Dedifferentiated amniotic fluid mesenchymal stem cell (primary cell): Measurements from ENCODE around the gene RAD51B.

Source experiments
- DNase-seq: peaks from one replicate; pipeline ENCODE4 v3.0.0-alpha.2; 2016; ENCODE audit errors: extremely low spot score

Gene RAD51B

DNA sequence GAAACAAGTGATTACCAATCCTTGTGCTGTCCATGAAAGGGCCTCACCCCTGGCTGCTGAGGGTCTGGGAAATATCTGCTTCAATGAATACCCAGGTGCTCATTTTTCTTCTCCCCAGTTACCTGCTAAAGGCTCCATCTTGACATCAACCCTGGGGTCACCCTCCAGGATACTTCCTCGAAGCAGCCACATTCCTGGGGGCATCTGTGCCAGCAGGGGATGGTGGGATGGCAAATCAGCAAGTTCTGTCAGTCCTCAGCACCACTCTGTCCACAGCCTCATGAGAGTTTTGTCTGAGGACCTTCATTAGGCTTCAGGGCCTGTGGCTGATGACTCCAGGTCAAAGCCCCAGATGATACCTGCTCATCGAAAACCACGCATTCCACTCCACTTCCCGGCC lies 848.4 kb downstream of the RAD51B start:
- no peak for DNase-seq

DNA sequence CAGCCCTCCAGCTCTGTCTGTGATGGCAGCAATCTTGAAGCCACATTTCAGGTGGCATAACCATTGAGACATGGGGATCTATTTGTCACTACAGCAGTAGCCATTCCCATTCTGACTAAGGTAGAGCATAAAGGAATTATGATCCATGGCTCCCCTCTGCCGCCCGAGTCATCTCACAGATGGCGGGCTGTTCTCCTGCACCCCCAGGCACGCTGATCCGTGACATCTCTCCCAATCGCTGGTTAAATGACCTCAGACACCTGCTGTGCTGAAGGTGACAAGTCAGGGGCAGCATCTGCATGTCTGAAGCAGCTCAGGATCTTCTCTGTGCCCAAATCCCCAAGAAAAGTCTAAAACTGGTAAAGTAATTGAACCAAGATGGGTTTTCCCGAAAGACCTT lies 849.0 kb downstream of the RAD51B start:
- no peak for DNase-seq

DNA sequence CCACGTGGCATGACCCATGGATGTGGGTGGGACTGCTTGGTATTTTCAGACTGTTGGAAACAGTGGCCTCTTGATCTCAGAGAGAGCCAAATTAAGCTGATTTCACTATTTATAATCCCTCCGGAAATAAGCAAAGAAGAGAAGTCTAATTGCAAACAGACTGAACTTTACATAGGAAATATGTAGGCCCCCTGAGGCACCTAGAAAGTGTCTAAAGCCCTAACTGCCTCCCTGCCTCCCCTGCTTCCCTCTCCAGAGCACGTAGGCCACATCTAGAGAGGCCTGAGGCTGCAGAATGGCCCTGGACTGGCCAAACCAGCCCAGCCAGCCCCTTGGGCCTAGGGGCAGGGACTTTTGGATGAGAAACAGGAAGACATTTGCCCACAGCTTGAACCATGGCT lies 849.5 kb downstream of the RAD51B start:
- DNase-seq, result no peak

DNA sequence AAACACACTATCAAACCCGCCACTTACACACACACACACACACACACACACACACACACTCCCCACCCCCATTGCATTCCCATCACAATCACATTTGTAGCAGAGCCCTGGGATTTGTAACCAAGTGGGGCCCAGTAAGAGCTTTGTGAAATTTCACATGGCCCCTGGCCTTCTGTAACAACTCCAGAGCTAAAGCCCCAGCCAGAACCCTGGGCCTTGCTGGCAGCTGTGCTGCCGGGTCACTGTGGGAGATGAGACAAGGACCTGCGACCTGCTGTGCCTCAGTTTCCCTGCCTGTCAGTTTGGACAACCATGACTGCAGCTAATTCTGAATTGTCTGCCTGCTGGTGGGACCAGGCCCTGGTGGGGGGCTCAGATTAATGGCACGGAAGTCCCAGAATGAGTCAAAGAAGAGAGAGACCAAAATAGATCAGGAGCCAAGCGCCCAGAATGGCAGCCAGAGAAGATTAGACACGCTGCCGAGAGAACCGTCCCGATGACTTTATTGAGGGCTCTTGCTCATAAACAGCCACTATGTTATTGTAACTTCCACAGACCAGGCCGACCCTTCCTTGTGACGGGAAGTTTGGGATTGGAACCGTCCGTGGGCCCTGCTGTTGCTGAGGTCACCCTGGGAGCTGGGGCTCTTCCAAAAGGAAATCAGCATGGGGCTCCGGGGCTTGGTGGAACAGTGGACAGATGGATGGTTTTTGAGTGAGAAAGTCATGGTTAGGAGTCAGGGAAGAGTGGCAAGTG lies 850.2 kb downstream of the RAD51B start:
- DNase-seq, result no peak

DNA sequence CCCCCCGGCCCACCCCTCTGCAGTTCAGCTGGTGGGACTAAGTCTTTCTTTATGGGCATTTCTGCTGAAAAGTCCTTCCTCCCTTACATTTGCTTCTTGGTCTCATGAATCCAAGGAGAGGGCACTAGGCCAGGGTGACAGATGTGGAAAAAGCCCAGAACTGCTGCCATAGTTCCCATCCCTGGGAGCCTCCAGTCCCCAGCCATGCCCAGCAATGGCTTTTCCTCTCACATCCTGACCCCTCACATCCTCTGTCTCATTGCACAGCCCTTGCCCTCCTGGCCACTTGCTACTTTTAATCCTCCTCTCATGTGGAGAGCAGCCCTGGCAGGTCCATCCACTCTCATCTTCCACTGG lies 850.8 kb downstream of the RAD51B start:
- DNase-seq, result no peak

DNA sequence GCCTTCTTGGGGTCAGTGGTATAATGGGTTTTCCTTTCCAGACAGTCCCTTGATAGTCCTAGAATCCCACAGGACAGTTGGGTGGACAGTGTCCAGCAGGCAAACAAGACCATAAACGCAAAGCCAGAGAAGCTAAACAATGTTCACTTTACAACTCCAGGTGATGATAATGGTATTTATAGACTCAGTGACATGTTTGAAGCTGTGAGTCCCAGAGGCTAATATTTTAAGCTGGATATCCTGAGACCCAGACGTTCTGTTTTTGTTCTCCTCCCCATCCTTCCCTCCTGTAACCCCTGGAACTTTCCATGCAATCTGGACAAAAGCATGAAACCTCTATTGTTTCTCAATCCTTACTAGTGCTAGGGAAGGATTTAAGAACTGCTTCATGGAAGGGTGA lies 852.3 kb downstream of the RAD51B start:
- DNase-seq, result no peak

DNA sequence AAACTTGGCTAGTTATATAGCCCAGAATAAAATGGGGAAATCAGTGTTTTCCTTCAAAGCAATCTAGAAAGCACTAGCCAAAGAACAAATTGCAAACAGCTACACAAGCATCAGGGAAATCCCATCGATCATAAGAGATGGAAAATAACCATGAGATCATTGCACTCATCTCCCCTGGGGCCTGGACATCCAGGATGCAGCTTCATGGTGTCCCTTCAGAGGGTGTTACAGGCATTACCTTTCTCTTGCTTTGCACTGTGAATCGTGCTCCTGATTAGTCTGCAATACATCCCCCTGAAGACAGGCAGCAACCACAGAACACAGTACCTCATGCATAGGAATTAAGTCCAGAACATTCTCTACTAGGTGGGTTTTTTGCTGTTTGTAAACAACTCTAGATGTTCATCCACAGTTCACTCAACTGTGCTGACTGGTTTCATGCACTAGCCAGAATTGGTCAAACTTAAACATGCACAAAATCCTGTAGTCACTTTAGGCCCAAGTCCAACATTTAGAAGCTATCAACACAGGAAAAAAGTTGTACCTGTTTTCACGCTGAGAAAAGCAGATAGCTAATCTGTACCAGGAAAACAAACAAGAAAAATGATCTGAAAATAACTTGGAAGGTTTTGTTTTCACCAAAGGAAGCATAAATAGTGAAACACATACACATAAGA lies 853.2 kb downstream of the RAD51B start:
- DNase-seq, result no peak

DNA sequence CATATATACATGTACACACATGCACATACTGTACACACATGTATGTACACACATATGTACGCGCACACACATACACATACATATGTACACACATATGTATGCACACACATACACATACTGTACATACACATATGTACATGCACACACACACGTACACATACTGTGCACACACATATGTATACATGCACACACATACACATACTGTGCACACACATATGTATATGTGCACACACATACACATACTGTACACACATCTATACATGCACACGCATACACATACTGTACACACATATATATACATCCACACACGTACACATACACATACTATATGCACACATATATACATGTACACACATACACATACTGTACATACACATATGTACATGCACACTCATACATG lies 853.9 kb downstream of the RAD51B start:
- no peak for DNase-seq

DNA sequence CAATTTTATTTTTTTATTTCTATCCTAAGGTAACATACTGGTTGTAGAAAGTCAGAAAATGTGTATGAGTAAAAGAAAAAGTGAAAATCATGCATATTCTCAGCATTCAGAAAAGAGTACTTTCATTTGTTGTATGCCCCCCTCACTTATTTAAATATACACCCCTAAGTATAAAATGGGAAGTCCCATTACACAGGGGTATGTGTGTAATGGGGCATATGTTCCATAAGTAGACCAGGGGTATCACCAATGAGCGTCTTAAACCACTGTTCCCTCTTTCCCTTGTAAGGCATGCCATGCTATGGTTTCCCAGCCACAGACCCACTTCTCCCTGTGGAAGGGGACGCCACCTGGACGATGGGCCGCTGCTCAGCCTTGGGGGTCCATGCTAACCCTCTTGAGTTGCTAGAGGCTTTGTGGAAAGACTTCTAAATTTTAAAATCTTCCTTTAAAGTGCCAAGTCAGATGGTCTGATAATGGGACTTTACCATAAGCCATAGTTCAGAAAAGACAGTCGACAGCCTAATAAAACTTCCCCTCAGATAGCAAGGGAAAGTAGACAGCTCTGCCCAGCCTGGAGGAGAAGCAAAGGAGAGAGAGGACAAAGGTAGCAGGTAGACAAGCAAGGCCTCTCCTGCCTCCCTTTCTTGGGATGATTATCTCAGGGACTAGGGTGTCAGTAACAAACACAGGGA lies 855.1 kb downstream of the RAD51B start:
- DNase-seq, result no peak

DNA sequence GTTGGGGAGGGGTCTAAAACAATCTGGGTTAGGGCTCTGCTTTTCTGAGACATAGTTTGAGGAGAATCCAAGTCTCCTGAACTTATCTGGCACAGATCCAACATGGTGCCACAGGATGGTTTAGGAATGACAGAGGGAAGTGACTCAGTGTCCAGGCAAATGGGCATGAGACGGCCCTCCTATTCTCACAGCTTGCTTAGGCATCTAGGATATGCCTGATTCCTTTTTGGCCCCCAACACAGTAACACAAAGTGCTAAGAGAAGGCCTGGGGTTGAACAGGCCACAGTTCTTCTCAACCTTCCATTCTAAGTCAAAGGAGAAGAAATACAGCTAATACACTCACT lies 855.6 kb downstream of the RAD51B start:
- no peak for DNase-seq

DNA sequence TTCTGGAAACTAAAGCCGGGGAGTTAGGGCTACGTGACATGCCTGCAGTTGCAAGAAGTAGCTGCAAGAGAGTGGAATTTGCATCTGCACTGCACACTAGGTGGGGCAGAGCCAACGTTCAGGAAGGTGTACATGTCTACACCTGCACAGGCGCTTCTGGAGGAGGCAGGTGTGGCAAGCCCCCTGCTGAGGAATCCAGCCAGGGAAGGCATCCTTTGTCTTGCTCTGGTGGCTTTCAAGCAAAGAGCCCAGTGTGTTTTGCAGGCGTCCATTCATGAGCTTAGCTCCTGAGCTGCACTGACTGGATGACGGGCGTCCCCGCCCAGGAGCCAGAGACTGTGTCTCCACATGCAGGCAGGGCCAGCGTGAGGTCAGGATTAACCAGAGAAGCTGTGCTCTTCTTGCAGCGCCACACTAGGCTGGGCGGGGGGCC lies 856.9 kb downstream of the RAD51B start:
- DNase-seq, result no peak

DNA sequence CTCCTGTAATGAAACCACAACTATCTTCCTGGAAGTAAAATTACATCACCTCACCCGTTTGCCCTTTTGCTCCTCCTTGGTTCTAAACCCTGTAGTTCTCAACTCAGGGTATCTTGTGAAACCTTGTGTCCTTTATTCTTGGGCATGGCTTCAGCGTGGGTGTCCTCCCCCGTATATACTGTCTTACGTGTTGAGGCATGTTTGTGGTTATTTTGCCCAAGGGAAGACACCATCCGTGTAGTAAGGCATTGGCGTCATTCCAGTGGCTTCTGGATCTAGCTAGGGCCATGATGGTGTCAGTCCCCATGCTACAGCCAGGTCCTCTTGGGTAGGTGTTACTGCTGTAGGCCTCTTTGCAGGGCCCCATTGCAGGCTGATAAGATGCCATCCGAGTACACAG lies 857.9 kb downstream of the RAD51B start:
- no peak for DNase-seq

DNA sequence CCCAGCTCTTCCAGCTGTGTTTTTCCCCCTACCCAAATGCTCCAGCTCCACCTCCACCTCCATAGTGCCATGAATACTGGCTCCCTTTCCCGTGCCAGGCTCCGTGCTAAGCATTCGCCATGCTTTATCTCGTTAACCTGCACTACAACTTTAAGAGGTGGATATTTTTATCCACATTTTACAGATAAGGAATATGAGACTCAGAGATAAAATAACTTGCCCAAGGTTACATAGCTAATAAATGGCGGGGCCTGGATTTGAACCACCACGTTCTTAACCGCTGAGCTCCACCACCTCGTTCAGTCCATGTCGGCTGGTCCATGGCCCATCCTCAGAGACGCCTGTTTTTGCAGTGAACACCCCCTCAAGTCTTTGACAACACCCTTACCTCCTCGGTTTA lies 858.3 kb downstream of the RAD51B start:
- no peak for DNase-seq

DNA sequence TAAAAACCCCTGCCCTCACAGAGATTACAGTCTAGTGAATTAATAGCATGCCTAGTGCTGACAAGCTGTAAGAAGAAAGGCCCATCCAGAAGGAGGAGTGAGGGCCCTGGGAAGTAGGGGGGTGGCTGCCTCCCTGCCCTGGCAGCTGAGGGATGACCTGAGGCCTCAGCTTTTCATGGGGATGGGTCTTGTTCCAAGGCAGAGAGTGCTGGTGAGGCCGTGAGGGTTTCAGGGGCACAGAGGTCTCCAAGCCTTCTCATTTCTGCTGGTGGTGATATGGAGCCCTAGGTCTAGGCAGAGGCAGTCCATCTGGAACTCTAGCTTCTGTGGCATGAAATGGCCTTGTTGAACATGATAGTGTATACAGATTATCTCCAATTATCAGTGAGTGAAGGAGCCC lies 858.9 kb downstream of the RAD51B start:
- DNase-seq, result no peak

DNA sequence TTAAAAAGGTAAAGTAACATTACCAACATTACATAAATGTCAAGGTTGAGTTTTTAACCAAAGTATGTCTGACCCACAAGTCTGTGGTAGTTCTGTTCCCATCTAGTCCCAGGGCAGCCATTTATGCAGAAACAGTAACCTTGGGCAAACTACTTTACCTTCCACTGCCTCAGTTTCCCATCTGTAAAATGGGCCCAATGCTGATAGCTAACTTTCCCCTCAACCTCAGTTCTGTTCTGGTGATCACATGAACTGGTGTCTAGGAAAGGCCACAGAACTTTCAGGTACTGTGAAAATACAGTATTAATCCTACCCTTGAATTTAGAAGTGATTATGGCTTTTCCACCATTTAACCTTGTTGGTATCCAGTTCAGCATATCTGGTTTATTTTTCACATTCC lies 859.7 kb downstream of the RAD51B start:
- DNase-seq, result no peak

DNA sequence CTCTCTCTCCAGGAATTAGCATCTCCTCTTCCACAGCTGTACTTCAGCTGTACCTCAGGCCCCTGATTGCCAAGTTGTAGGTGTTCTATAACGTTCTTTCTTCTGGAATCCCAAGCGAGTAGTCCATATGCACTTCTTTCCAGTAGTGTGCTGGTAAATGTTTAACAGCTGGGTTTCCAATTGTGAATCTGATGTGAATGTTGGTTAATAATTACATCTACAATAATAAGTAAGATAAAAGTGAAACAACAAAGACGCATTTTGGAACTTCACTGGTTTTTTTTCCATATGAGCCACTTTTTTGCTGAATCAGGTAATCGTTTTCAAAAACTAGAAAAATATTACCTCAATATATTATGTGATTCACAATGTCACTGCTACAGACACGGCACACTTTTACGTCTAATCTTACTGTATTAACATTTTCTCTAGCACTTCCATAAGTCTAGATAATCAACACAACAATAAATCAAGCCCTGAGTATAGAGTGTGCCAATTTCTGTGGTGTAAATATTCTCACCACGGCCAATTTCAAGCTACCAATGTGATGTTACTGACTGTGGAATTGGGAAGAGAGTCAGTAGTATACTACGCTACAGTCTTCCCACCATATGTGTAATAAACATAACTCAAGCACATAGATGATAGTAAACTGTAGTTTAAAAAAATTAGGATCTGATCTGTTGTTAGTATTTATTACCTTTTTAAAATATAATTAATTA lies 860.3 kb downstream of the RAD51B start:
- no peak for DNase-seq

DNA sequence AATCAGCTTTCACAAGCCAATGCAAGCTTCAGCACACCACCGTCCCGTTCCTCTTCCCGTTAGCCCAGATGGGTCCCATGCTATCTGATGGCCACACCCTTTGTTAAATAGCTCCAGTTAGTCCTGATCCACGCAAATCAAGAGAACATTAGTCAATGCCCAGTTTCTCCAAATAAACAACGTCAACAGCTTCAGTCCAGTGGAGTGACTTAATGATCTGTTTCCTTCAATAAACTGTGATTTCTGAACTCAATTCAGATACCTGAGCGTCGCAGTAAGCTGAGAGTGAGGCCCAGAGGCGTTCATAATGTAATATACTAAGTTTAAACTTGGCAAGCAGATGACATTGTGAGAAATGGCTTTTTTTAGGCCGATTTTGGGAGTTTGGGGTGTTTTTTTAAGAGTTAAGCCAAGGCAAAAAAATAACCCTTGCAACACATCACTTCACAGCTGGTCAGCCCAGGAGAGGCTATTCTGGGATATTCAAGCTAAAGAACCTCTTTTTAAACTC lies 861.0 kb downstream of the RAD51B start:
- DNase-seq, result no peak

DNA sequence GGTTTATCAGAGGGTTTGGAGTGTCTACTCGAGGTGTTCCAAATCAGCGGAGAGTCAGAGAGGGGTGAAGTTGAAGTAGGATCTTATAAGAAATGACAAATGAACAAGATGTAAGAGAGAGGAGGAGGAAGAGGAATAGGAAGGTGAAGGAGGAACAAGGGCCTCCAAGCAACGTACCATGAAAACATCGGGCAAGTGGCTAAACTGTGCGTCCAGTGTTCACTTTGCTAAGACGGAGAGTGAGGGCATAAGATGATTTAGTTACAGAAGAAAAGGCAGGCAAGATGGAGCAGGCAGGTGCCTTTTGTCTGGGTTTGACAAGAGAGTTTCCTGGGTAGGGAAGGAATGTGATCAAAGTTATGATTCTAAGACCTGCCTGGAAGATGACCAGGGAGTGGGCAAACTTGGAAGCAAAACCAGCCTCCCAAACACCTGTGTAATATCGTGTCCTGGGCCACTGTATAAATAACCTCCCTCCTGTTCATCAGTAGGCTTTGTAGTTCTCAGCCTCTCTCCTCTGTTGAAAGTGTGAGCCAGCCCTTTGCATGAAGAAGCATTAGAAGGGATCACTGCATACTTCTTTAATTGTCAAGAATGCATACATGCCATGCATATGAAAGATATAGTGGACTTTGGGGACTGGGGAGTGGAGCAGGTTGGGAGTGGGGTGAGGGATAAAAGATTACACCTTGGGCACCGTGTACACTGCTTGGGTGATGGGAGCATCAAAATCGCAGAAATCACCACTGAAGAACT lies 861.9 kb downstream of the RAD51B start:
- no peak for DNase-seq

DNA sequence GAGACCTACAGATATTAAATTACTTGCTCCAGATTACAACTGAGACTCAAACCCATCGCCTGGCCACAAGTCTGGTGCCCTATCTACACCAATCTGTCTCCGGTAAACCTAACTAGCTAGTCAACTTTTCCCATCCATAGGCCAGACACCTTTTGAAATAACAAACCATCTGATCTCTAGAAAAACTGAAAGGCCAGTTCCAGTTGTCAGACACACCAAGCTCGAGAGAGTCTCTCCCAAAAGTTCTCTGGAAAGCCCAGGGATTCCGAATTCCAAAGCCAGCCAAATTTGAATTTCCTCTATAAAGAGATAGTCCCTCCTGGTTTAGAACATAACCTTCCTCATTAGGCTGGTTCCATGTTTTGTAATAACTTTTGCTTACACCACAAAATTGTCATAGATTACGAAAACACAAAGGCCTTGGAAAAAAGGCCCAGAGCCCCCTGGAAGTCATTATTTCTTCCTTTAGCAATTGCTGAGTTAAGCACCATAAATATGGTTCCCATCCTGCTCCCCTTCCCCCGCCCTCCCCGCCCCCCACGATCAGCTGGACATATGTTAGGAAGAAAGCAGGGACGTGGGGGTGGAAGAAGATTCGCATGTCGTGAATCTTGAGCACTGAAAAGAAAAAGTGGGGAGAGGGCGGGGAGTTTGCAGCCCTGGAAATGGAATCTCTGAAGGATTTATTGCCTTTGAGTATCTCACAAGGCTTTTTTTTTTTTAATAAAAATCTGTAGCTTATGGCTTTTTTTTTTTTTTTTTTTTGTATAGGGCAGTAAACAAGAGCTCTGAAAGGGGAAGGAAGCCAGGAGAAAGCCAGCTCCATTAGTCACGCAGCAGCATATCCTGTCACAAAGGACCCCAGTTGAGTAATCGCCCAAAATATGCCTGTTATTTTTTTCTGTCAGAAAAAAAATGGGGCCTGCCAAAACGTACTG lies 862.9 kb downstream of the RAD51B start:
- DNase-seq, result peak; percentile 95

DNA sequence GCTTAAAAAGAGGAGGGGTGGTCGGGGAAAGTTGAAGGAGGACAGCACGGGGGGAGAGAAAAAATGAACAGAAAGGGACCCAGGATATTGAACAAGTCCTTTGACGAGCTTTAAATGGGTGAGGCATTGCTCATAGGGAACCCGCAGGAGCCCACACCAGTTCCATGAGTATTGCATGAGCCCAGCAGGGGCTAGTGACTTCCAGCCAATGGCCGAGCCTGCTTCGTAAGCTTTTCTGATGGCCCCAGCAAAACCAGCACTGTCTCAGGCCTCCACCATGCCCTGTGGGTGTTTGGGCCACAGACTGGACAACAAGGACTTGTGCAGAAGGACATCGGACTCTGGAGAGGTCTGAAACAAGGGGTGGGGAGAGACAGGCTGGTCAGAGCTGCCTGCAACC lies 863.7 kb downstream of the RAD51B start:
- DNase-seq, result no peak
